OCI-LY1 (cell line): Measurements from ENCODE around the gene CRTAC1.

Source experiments
- EZH2 ChIP-seq: fragments of 200-600 bp; sonication (generic), shearing (Covaris generic); IDR thresholded peaks from 2 replicates; pipeline ENCODE4 v1.8.0; 2017; ENCODE audit warnings: borderline replicate concordance, mixed run types, mild to moderate bottlenecking, antibody characterized with exemption, low read length, moderate library complexity, mixed read lengths
- TF ChIP-seq, protein P1 (sequence below): fragments of 200-600 bp; sonication (generic), shearing (Covaris generic); IDR thresholded peaks from 2 replicates; pipeline ENCODE4 v1.5.1; 2017; ENCODE audit warnings: mild to moderate bottlenecking, antibody characterized with exemption, low read length, moderate library complexity, mixed read lengths

DNA sequence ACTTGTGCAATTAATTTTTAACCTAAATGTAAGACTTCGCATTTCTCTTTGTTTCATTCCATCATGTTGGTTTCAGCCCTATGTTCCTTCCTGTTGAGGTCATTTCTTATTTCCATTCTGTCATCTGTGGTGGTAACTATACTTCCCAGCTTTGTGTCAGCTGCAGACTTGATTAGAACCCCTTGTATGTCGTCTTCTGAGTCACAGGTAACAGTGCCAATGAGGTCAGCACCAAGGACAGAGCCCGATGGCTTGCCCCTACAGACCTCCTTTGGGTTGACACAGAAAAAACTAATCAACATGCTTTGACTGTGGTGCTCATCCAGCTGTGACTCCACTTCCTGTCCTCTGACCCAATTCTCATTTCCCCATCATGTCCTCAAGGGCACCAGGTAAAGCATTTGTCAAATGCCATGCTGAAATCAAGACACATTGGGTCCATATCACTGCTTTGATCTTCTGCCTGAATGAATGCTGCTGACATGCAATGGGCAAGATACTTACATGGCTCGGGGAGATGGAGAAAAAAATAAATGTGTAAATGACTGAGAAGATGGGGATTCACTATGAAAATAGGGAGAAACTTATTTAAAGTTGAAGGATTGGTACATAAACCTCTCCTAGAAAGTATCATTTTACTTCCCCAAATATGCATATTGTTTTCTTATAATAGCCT is 25.6 kb upstream of the CRTAC1 start:
- TF ChIP-seq, protein P1, sequence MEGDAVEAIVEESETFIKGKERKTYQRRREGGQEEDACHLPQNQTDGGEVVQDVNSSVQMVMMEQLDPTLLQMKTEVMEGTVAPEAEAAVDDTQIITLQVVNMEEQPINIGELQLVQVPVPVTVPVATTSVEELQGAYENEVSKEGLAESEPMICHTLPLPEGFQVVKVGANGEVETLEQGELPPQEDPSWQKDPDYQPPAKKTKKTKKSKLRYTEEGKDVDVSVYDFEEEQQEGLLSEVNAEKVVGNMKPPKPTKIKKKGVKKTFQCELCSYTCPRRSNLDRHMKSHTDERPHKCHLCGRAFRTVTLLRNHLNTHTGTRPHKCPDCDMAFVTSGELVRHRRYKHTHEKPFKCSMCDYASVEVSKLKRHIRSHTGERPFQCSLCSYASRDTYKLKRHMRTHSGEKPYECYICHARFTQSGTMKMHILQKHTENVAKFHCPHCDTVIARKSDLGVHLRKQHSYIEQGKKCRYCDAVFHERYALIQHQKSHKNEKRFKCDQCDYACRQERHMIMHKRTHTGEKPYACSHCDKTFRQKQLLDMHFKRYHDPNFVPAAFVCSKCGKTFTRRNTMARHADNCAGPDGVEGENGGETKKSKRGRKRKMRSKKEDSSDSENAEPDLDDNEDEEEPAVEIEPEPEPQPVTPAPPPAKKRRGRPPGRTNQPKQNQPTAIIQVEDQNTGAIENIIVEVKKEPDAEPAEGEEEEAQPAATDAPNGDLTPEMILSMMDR: no peak
- no peak for TF ChIP-seq EZH2
